B cell (primary cell): Measurements from ENCODE around the gene KDM1B. TPM values are rescaled to one million over a fixed set of nuclear protein-coding genes. Genes with fewer than 3 reads are reported as not detected.

ENCODE experiments used
- ATAC-seq: fragments of 200-7000 bp; cut with Tn5 transposase; one replicate; pipeline ENCODE4 v1.10.0; 2021; ENCODE audit warnings: low read depth, mild to moderate bottlenecking, moderate number of reproducible peaks, moderate library complexity
- CTCF ChIA-PET: fragments of 350-600 bp; sonication (Branson Sonifier 250); formaldehyde crosslinking; loops from one replicate; lab custom pipeline; 2021; ENCODE audit warnings: antibody characterized with exemption, inconsistent platforms; lab: Charles Lee
- POLR2A ChIA-PET: fragments of 350-600 bp; sonication (Branson Sonifier 250); formaldehyde crosslinking; loops from one replicate; lab custom pipeline; 2021; ENCODE audit warnings: antibody characterized with exemption; lab: Charles Lee
- DNase-seq: peaks from one replicate; pipeline ENCODE4 v3.0.0; 2013
- H2AFZ ChIP-seq: 2 replicates; pipeline ENCODE4 v1.6.1; 2012; ENCODE audit warnings: mild to moderate bottlenecking, low read depth, low read length; ENCODE audit not compliant: insufficient read depth, poor library complexity, severe bottlenecking
- H3K27ac ChIP-seq, 2 donors: 1 replicate in 1 of 2; 2 replicates in 1 of 2; pipeline ENCODE4 v1.5.1; 2012 to 2013; ENCODE audit warnings: low read length in 2 of 2, mild to moderate bottlenecking in 2 of 2, moderate library complexity in 1 of 2
- H3K27me3 ChIP-seq, 4 experiments: fragments of 200-600 bp in 1 of 4; sonication (generic) in 1 of 4; replicated peaks in 1 of 4; 1 replicate in 2 of 4; 2 replicates in 2 of 4; pipeline versions ENCODE4 v1.6.1 to v1.7.0; 2013 to 2016; ENCODE audit warnings: low read length in 3 of 4, mild to moderate bottlenecking in 2 of 4, mixed read lengths in 1 of 4, moderate library complexity in 1 of 4; ENCODE audit not compliant: insufficient read depth in 4 of 4, control insufficient read depth in 3 of 4; ENCODE audit errors: control extremely low read depth in 1 of 4
- H3K36me3 ChIP-seq, 2 experiments: replicated peaks in 1 of 2; 1 replicate in 1 of 2; 2 replicates in 1 of 2; pipeline versions ENCODE4 v1.6.1 to v1.7.1; 2013; ENCODE audit warnings: low read length in 1 of 2; ENCODE audit not compliant: insufficient read depth in 2 of 2, control insufficient read depth in 1 of 2; ENCODE audit errors: control extremely low read depth in 1 of 2, extremely low read depth in 1 of 2
- H3K4me1 ChIP-seq, 2 donors: fragments of 200-600 bp in 1 of 2; sonication (generic) in 1 of 2; 1 replicate in 1 of 2; 2 replicates in 1 of 2; pipeline versions ENCODE4 v1.5.1 to v1.6.1; 2013 to 2017; ENCODE audit warnings: low read length in 2 of 2; ENCODE audit not compliant: control insufficient read depth in 2 of 2, insufficient read depth in 2 of 2
- H3K4me2 ChIP-seq: replicated peaks from 2 replicates; pipeline ENCODE3; 2012; ENCODE audit warnings: mild to moderate bottlenecking, low read depth, low read length; ENCODE audit not compliant: poor library complexity, severe bottlenecking
- H3K4me3 ChIP-seq, 5 experiments: fragments of 200-600 bp in 1 of 5; sonication (generic) in 1 of 5; 1 replicate in 3 of 5; 2 replicates in 2 of 5; pipeline versions ENCODE4 v1.5.1 to v1.7.0; 2011 to 2016; ENCODE audit warnings: low read length in 4 of 5, mild to moderate bottlenecking in 4 of 5, low read depth in 2 of 5, control low read depth in 1 of 5, moderate library complexity in 1 of 5; ENCODE audit not compliant: insufficient read depth in 1 of 5; ENCODE audit errors: control extremely low read depth in 1 of 5, extremely low read depth in 1 of 5
- H3K79me2 ChIP-seq: fragments of 200-600 bp; sonication (generic); one replicate; pipeline ENCODE4 v1.6.0; 2016; ENCODE audit warnings: low read length; ENCODE audit not compliant: control insufficient read depth, insufficient read depth
- H3K9ac ChIP-seq: fragments of 200-600 bp; sonication (generic); 2 replicates; pipeline ENCODE4 v1.6.1; 2017; ENCODE audit warnings: mild to moderate bottlenecking, low read length, moderate library complexity
- H3K9me3 ChIP-seq, 3 donors: one replicate each; pipeline versions ENCODE4 v1.6.1 to v1.7.1; 2013; ENCODE audit warnings: low read length in 2 of 3; ENCODE audit not compliant: control insufficient read depth in 2 of 3, insufficient read depth in 1 of 3; ENCODE audit errors: control extremely low read depth in 1 of 3
- H4K20me1 ChIP-seq: 2 replicates; pipeline ENCODE4 v1.6.0; 2012; ENCODE audit warnings: mild to moderate bottlenecking, low read length; ENCODE audit not compliant: insufficient read depth, control insufficient read depth, poor library complexity, severe bottlenecking
- H3K27ac Mint-ChIP-seq: one replicate; pipeline ENCODE4 v1.8.0; 2021; ENCODE audit warnings: mixed read lengths
- H3K27me3 Mint-ChIP-seq: one replicate; pipeline ENCODE4 v1.8.0; 2021; ENCODE audit warnings: mixed read lengths
- H3K4me1 Mint-ChIP-seq: one replicate; pipeline ENCODE4 v1.8.0; 2021; ENCODE audit warnings: mixed read lengths
- H3K4me3 Mint-ChIP-seq: one replicate; pipeline ENCODE4 v1.8.0; 2021; ENCODE audit warnings: mixed read lengths
- H3K9me3 Mint-ChIP-seq: one replicate; pipeline ENCODE4 v1.8.0; 2022; ENCODE audit warnings: mixed read lengths; ENCODE audit not compliant: insufficient read depth
- CTCF ChIP-seq: fragments of 200-600 bp; IDR thresholded peaks from one replicate; pipeline ENCODE4 v1.8.0; 2022; ENCODE audit warnings: antibody characterized with exemption, mild to moderate bottlenecking
- EZH2 ChIP-seq: IDR thresholded peaks from 2 replicates; pipeline ENCODE4 v1.6.1; 2012; ENCODE audit warnings: borderline replicate concordance, low read depth, mild to moderate bottlenecking, moderate library complexity, low read length; ENCODE audit not compliant: insufficient read depth, poor library complexity, severe bottlenecking
- WGBS: methylation state at CpG from one replicate; pipeline ENCODE4 v1.1.5; 2013; ENCODE audit warnings: missing lambda C conversion rate; ENCODE audit not compliant: insufficient coverage; 5-methylcytosine and 5-hydroxymethylcytosine counted together
- intact Hi-C: fragments of 100-400 bp; cut with micrococcal nuclease; formaldehyde crosslinking; loops from one replicate; pipeline ENCODE4 v1.10.0; 2022
- polyA plus RNA-seq: library from polyadenylated mRNA; depleted of rRNA; stranded (reverse); fragments of >200 nt; gene quantifications from 2 replicates; pipeline ENCODE4 v1.2.3, GENCODE V29; 2012
- total RNA-seq, 2 donors: library from RNA; stranded (reverse); fragments of 120-200 nt in 1 of 2; gene quantifications; 1 replicate in 1 of 2; 2 replicates in 1 of 2; pipeline versions ENCODE4 v1.2.3 to v1.2.4, GENCODE V29; 2013 to 2022

The KDM1B gene
- total and polyA plus RNA-seq, 2 donors (not counting 1 experiment from before 2014, with no cell fraction given): 10.9 to 16.0 TPM

- Histone ChIP-seq H3K9me3 (peaks cover 0 to 12% (median 7%) of the 10 kb centered on the region in 3 donors), H3K4me3 (no peak overlapping the region), H3K27ac (no peak overlapping the region), H3K79me2 (no peaks in the 10 kb centered on the region), H3K4me1 (no peaks in the 10 kb centered on the region), H3K4me2 (no peak overlapping the region), H3K36me3 (no peaks in the 10 kb centered on the region), H2AFZ (no peak overlapping the region), H3K9ac (no peak overlapping the region), H3K27me3 (no peaks in the 10 kb centered on the region), H4K20me1 (no peaks in the 10 kb centered on the region)
- TF ChIP-seq CTCF (no peak), EZH2 (no peak)
- CTCF ChIA-PET: no interaction called here
- H3K9me3 Mint-ChIP-seq: peaks cover 9% of the 10 kb centered on the region
- no peak for DNase-seq
- H3K27me3 Mint-ChIP-seq: peaks cover 17% of the 10 kb centered on the region
- no CpG with 5 or more reads among the region's 1 CpG for WGBS
- ATAC-seq: no peak
- intact Hi-C loops: no loop called here
- POLR2A ChIA-PET: no interaction called here
- no peak overlapping the region for H3K27ac Mint-ChIP-seq
- no peaks in the 10 kb centered on the region for H3K4me1 Mint-ChIP-seq
- no peak overlapping the region for H3K4me3 Mint-ChIP-seq
These were observed 48.2 kb upstream of the KDM1B start for GRCh38 chr6:18107061-18107460.

GRCh38 chr6:18110162-18110561 is 45.1 kb upstream of the KDM1B start:
- Histone ChIP-seq H2AFZ (no peak overlapping the region), H3K27me3 (no peaks in the 10 kb centered on the region), H3K36me3 (no peaks in the 10 kb centered on the region), H3K4me3 (no peak overlapping the region), H3K9me3 (peaks cover 0 to 12% (median 7%) of the 10 kb centered on the region in 3 donors), H3K9ac (no peak overlapping the region), H3K4me1 (no peaks in the 10 kb centered on the region), H4K20me1 (no peaks in the 10 kb centered on the region), H3K79me2 (no peaks in the 10 kb centered on the region), H3K4me2 (no peak overlapping the region), H3K27ac (no peak overlapping the region)
- Mint-ChIP-seq H3K4me1 (no peaks in the 10 kb centered on the region), H3K4me3 (no peak overlapping the region), H3K27me3 (peaks cover 4% of the 10 kb centered on the region), H3K9me3 (peaks cover 9% of the 10 kb centered on the region), H3K27ac (no peak overlapping the region)
- ChIA-PET POLR2A (no interaction called here), CTCF (no interaction called here)
- no peak for TF ChIP-seq CTCF
- no peak for TF ChIP-seq EZH2
- ATAC-seq (no peak), DNase-seq (no peak)
- intact Hi-C loops: no loop called here
